HG03066 (cell line): ENCODE results near the gene C10orf90.

ENCODE experiments used
- ATAC-seq: cut with Tn5 transposase; IDR thresholded peaks from one replicate; pipeline ENCODE4 v1.9.1; 2021; ENCODE audit warnings: low read depth; ENCODE audit not compliant: unreplicated experiment

Gene C10orf90

GRCh38 chr10:126675656-126676438, 5.4 kb upstream of the C10orf90 start:
- ATAC-seq, result no peak

GRCh38 chr10:126674741-126675515, 4.4 kb upstream of the C10orf90 start:
- ATAC-seq, result no peak

GRCh38 chr10:126673565-126673964, 3.1 kb upstream of the C10orf90 start:
- ATAC-seq, result no peak

- ATAC-seq, result no peak
Measured at GRCh38 chr10:126671402-126671975, 996 bp upstream of the C10orf90 start.

GRCh38 chr10:126670895-126671261, 385 bp upstream of the C10orf90 start:
- ATAC-seq, result no peak

GRCh38 chr10:126669168-126669567, 1.3 kb downstream of the C10orf90 start:
- ATAC-seq, result no peak

GRCh38 chr10:126668505-126668904, 2.0 kb downstream of the C10orf90 start:
- ATAC-seq, result no peak

GRCh38 chr10:126667568-126667967, 2.9 kb downstream of the C10orf90 start:
- ATAC-seq, result no peak

- ATAC-seq, result no peak
Measured at GRCh38 chr10:126665207-126665606, 5.3 kb downstream of the C10orf90 start.

- ATAC-seq, result no peak
Measured at GRCh38 chr10:126663880-126664279, 6.6 kb downstream of the C10orf90 start.

- ATAC-seq, result no peak
Measured at GRCh38 chr10:126663328-126663727, 7.2 kb downstream of the C10orf90 start.

- ATAC-seq, result no peak
Measured at GRCh38 chr10:126661841-126662515, 8.5 kb downstream of the C10orf90 start.

GRCh38 chr10:126661356-126661755, 9.1 kb downstream of the C10orf90 start:
- ATAC-seq, result no peak

- ATAC-seq, result no peak
Measured at GRCh38 chr10:126659750-126660149, 10.7 kb downstream of the C10orf90 start.

- no peak for ATAC-seq
Measured at GRCh38 chr10:126658928-126659327, 11.6 kb downstream of the C10orf90 start.

GRCh38 chr10:126654579-126654978, 15.9 kb downstream of the C10orf90 start:
- no peak for ATAC-seq

GRCh38 chr10:126651467-126651866, 19.0 kb downstream of the C10orf90 start:
- no peak for ATAC-seq

GRCh38 chr10:126650161-126650560, 20.3 kb downstream of the C10orf90 start:
- ATAC-seq, result no peak

GRCh38 chr10:126647116-126647515, 23.4 kb downstream of the C10orf90 start:
- no peak for ATAC-seq

GRCh38 chr10:126646110-126646509, 24.4 kb downstream of the C10orf90 start:
- ATAC-seq, result no peak

GRCh38 chr10:126640401-126640800, 30.1 kb downstream of the C10orf90 start:
- no peak for ATAC-seq
